H1 (cell line): ENCODE data around the gene PDK2. TPM values are rescaled to one million over a fixed set of nuclear protein-coding genes. Genes with fewer than 3 reads are reported as not detected.

Experiments used
- CTCF ChIA-PET: fragments of 300-600 bp; sonication (Branson Sonifier 250); formaldehyde crosslinking; loops from one replicate; lab custom pipeline; 2021; ENCODE audit not compliant: partially characterized antibody; lab: Charles Lee
- POLR2A ChIA-PET: fragments of 300-600 bp; sonication (Branson Sonifier 250); formaldehyde crosslinking; loops from one replicate; lab custom pipeline; 2021; ENCODE audit warnings: inconsistent platforms; ENCODE audit not compliant: partially characterized antibody; lab: Charles Lee
- DNase-seq, 2 experiments: peaks; one replicate each; pipeline versions ENCODE4 v3.0.0 to v3.0.0-alpha.2; 2010 to 2022; ENCODE audit warnings: low spot score in 2 of 2, low read depth in 1 of 2, mixed read lengths in 1 of 2
- FAIRE-seq: peaks from 2 replicates; lab custom pipeline; 2011; peaks lifted over from hg19 to GRCh38; lab: Jason Lieb, UNC
- H2AFZ ChIP-seq: 2 replicates; pipeline ENCODE4 v1.8.1; 2012; ENCODE audit warnings: low read length, inconsistent platforms
- H2AK5ac ChIP-seq: 2 replicates; pipeline ENCODE4 v1.6.1; 2013; ENCODE audit warnings: low read depth, low read length
- H2BK120ac ChIP-seq: replicated peaks from 2 replicates; pipeline ENCODE3; 2013; ENCODE audit warnings: low read depth, low read length, inconsistent platforms
- H2BK12ac ChIP-seq: 2 replicates; pipeline ENCODE4 v1.6.1; 2013; ENCODE audit warnings: low read depth, low read length
- H2BK15ac ChIP-seq: 2 replicates; pipeline ENCODE4 v1.6.1; 2013; ENCODE audit warnings: low read length
- H2BK20ac ChIP-seq: 2 replicates; pipeline ENCODE4 v1.6.1; 2013; ENCODE audit warnings: low read length
- H2BK5ac ChIP-seq: 2 replicates; pipeline ENCODE4 v1.6.1; 2013; ENCODE audit warnings: low read depth, low read length
- H3K14ac ChIP-seq: 2 replicates; pipeline ENCODE4 v1.6.1; 2013; ENCODE audit warnings: inconsistent platforms; ENCODE audit not compliant: insufficient read length
- H3K18ac ChIP-seq: 2 replicates; pipeline ENCODE4 v1.6.1; 2013; ENCODE audit warnings: low read length; ENCODE audit errors: extremely low read depth
- H3K23ac ChIP-seq: 2 replicates; pipeline ENCODE4 v1.6.1; 2013; ENCODE audit warnings: inconsistent platforms; ENCODE audit not compliant: insufficient read length
- H3K23me2 ChIP-seq: 2 replicates; pipeline ENCODE4 v1.6.1; 2013; ENCODE audit warnings: low read depth, low read length
- H3K27ac ChIP-seq: 2 replicates; pipeline ENCODE4 v1.6.1; 2011; ENCODE audit warnings: low read depth, low read length, inconsistent platforms
- H3K27me3 ChIP-seq, 4 experiments: replicated peaks in 1 of 4; 1 replicate in 1 of 4; 2 replicates in 3 of 4; pipeline versions ENCODE4 v1.6.1 to v1.8.1; 2011 to 2013; ENCODE audit warnings: low read length in 3 of 4, mild to moderate bottlenecking in 3 of 4, inconsistent platforms in 2 of 4, mixed read lengths in 2 of 4, moderate library complexity in 1 of 4; ENCODE audit not compliant: control insufficient read depth in 3 of 4, insufficient read depth in 3 of 4; ENCODE audit errors: extremely low read depth in 1 of 4
- H3K36me3 ChIP-seq, 4 experiments: 2 replicates each; pipeline versions ENCODE4 v1.6.1 to v1.8.1; 2011 to 2013; ENCODE audit warnings: mild to moderate bottlenecking in 4 of 4, low read length in 3 of 4, moderate library complexity in 2 of 4, control low read depth in 1 of 4, inconsistent platforms in 1 of 4; ENCODE audit not compliant: insufficient read depth in 4 of 4, control insufficient read depth in 2 of 4
- H3K4ac ChIP-seq: replicated peaks from 2 replicates; pipeline ENCODE3; 2013; ENCODE audit warnings: low read length, low read depth, mixed read lengths, inconsistent platforms; ENCODE audit not compliant: insufficient read length
- H3K4me1 ChIP-seq, 4 experiments: replicated peaks in 1 of 4; 1 replicate in 1 of 4; 2 replicates in 3 of 4; pipeline versions ENCODE4 v1.6.1 to v1.8.1; 2011 to 2013; ENCODE audit warnings: low read length in 3 of 4, inconsistent platforms in 2 of 4, mixed read lengths in 1 of 4; ENCODE audit not compliant: insufficient read depth in 4 of 4, control insufficient read depth in 3 of 4
- H3K4me2 ChIP-seq, 2 experiments: 2 replicates each; pipeline versions ENCODE4 v1.6.1 to v1.8.1; 2011 to 2013; ENCODE audit warnings: low read depth in 2 of 2, low read length in 2 of 2, control low read depth in 1 of 2, inconsistent platforms in 1 of 2, mild to moderate bottlenecking in 1 of 2; ENCODE audit not compliant: insufficient read depth in 1 of 2
- H3K4me3 ChIP-seq, 4 experiments: fragments of 200-600, 300-600 bp in 1 of 4; sonication (generic), shearing (Covaris generic), sonication (Bioruptor Twin) in 1 of 4; 2 replicates each; pipeline versions ENCODE4 v1.5.1 to v1.8.1; 2011 to 2016; ENCODE audit warnings: low read length in 4 of 4, low read depth in 3 of 4, control low read depth in 2 of 4, inconsistent platforms in 2 of 4, mild to moderate bottlenecking in 2 of 4, mixed read lengths in 1 of 4, moderate library complexity in 1 of 4; ENCODE audit not compliant: insufficient read depth in 2 of 4; ENCODE audit errors: extremely low read depth in 1 of 4
- H3K56ac ChIP-seq: replicated peaks from 2 replicates; pipeline ENCODE3; 2013; ENCODE audit warnings: low read depth, mild to moderate bottlenecking, mixed read lengths, low read length, inconsistent platforms; ENCODE audit not compliant: insufficient read length
- H3K79me1 ChIP-seq: 2 replicates; pipeline ENCODE4 v1.6.1; 2013; ENCODE audit warnings: low read depth, low read length, control low read depth
- H3K79me2 ChIP-seq, 2 experiments: 2 replicates each; pipeline versions ENCODE4 v1.6.1 to v1.8.1; 2012 to 2013; ENCODE audit warnings: low read length in 2 of 2, mild to moderate bottlenecking in 2 of 2, inconsistent platforms in 1 of 2; ENCODE audit not compliant: insufficient read depth in 2 of 2, control insufficient read depth in 1 of 2
- H3K9ac ChIP-seq, 4 experiments: replicated peaks in 1 of 4; 1 replicate in 1 of 4; 2 replicates in 3 of 4; pipeline versions ENCODE4 v1.6.1 to v1.8.1; 2011 to 2013; ENCODE audit warnings: low read depth in 3 of 4, low read length in 3 of 4, control low read depth in 2 of 4, mild to moderate bottlenecking in 2 of 4, moderate library complexity in 2 of 4, inconsistent platforms in 1 of 4; ENCODE audit errors: extremely low read depth in 1 of 4
- H3K9me3 ChIP-seq, 2 experiments: 2 replicates each; pipeline versions ENCODE4 v1.6.1 to v1.8.1; 2012 to 2013; ENCODE audit warnings: mild to moderate bottlenecking in 2 of 2, moderate library complexity in 2 of 2, control low read depth in 1 of 2, inconsistent platforms in 1 of 2, low read depth in 1 of 2, low read length in 1 of 2, mixed read lengths in 1 of 2; ENCODE audit not compliant: insufficient read depth in 2 of 2
- H4K20me1 ChIP-seq, 2 experiments: replicated peaks in 1 of 2; 2 replicates each; pipeline versions ENCODE3 to v1.8.1; 2011 to 2013; ENCODE audit warnings: inconsistent platforms in 2 of 2, low read length in 2 of 2, mild to moderate bottlenecking in 1 of 2; ENCODE audit not compliant: insufficient read depth in 2 of 2, control insufficient read depth in 1 of 2
- H4K5ac ChIP-seq: 2 replicates; pipeline ENCODE4 v1.6.1; 2013; ENCODE audit warnings: low read length, low read depth, mixed read lengths, inconsistent platforms; ENCODE audit not compliant: insufficient read length
- H4K8ac ChIP-seq: 2 replicates; pipeline ENCODE4 v1.8.0; 2013; ENCODE audit warnings: mild to moderate bottlenecking, moderate library complexity, low read length, inconsistent platforms; ENCODE audit not compliant: insufficient read depth; ENCODE audit errors: extremely low read depth
- H4K91ac ChIP-seq: replicated peaks from 2 replicates; pipeline ENCODE3; 2013; ENCODE audit warnings: low read length, mixed read lengths, inconsistent platforms; ENCODE audit not compliant: insufficient read length
- CHD1 ChIP-seq: IDR thresholded peaks from 2 replicates; pipeline ENCODE4 v1.6.1; 2012; ENCODE audit warnings: low read depth, low read length, improper control_type of control experiment
- RNF2 ChIP-seq: fragments of 200-900, 300-1000 bp; sonication (generic); IDR thresholded peaks from 2 replicates; pipeline ENCODE4 v1.7.1; 2016; ENCODE audit warnings: borderline replicate concordance, low read depth, mild to moderate bottlenecking, antibody characterized with exemption, low read length; ENCODE audit not compliant: poor library complexity, severe bottlenecking; ENCODE audit errors: missing control alignments
- RXRA ChIP-seq: IDR thresholded peaks from 2 replicates; pipeline ENCODE4 v1.6.1; 2011; ENCODE audit warnings: low read depth, mild to moderate bottlenecking, low read length, moderate library complexity; ENCODE audit not compliant: insufficient read depth
- SRF ChIP-seq: IDR thresholded peaks from 2 replicates; pipeline ENCODE4 v1.6.1; 2011; ENCODE audit warnings: mild to moderate bottlenecking, low read depth, low read length, moderate library complexity
- TCF12 ChIP-seq: IDR thresholded peaks from 2 replicates; pipeline ENCODE4 v1.6.1; 2011; ENCODE audit warnings: low read depth, mild to moderate bottlenecking, low read length
- WGBS, 2 experiments: shearing (Covaris generic) in 1 of 2; methylation state at CpG; one replicate each; pipeline versions ENCODE4 v1.1.6 to v1.1.7; 2013 to 2015; ENCODE audit warnings: low lambda C conversion rate in 2 of 2, mixed read lengths in 2 of 2, inconsistent platforms in 1 of 2, low coverage in 1 of 2, missing lambda C conversion rate in 1 of 2; ENCODE audit not compliant: insufficient replicate concordance in 2 of 2, insufficient coverage in 1 of 2, insufficient read length in 1 of 2; ENCODE audit errors: extremely low coverage in 1 of 2, missing lambda C conversion rate in 1 of 2; 5-methylcytosine and 5-hydroxymethylcytosine counted together
- polyA plus RNA-seq, 7 experiments: library from polyadenylated mRNA; depleted of rRNA in 3 of 7; stranded (reverse) in 5 of 7; unstranded in 2 of 7; fragments of >200 nt in 5 of 7; fragments of 200-250 nt in 2 of 7; gene quantifications; 1 replicate in 5 of 7; 2 replicates in 1 of 7; 4 replicates in 1 of 7; pipeline versions ENCODE4 v1.2.1 to v1.2.3, GENCODE V29; 2011 to 2013; ENCODE audit warnings: missing spikeins in 2 of 7, mixed read lengths in 2 of 7
- total RNA-seq: library from RNA; stranded (reverse); fragmentation: NEBNext Ultra II Directional; extraction: Animal tissue kit (Norgen Biotek cat#: 25700); gene quantifications from 2 replicates; pipeline ENCODE4 v1.2.1, GENCODE V29; 2021

Gene PDK2
- total and polyA plus RNA-seq, 2 of the 8 experiments (the other 6 are each of a cell fraction or from before 2014, with no cell fraction given): 18.3 to 121 TPM

- peaks cover 2% of the 10 kb centered on the region; the same call in 1 of the 2 replicates for H3K79me1 ChIP-seq
- H2AK5ac ChIP-seq: no peak overlapping the region
- peak overlapping the region; percentile 70 to 89 for H3K4me2 ChIP-seq
- H3K56ac ChIP-seq: no peak overlapping the region
- H2AFZ ChIP-seq: no peak overlapping the region
- no peaks in the 10 kb centered on the region for H3K79me2 ChIP-seq
- H2BK5ac ChIP-seq: no peak overlapping the region
- TF ChIP-seq TCF12 (no peak), CHD1 (no peak), RXRA (no peak), RNF2 (no peak), SRF (no peak)
- TF ChIP-seq, all 59 proteins: peak for 0
- Histone ChIP-seq H3K27ac (no peak overlapping the region), H4K8ac (no peak overlapping the region), H3K9me3 (no peaks in the 10 kb centered on the region), H3K23ac (no peak overlapping the region), H3K27me3 (peaks cover 0 to 13% (median 11%) of the 10 kb centered on the region in 4 experiments; a peak in 5 of 7 replicates), H2BK12ac (no peak overlapping the region; the same call in 1 of the 2 replicates), H3K9ac (no peak overlapping the region), H2BK15ac (no peak overlapping the region), H3K23me2 (peaks cover 15% of the 10 kb centered on the region), H3K18ac (no peak overlapping the region), H2BK20ac (no peak overlapping the region), H4K5ac (no peak overlapping the region), H3K4me1 (peaks cover 3 to 11% (median 5%) of the 10 kb centered on the region in 4 experiments; a peak in 6 of 7 replicates), H3K4me3 (peak overlapping the region in 3 of 4 experiments; percentile 37 to 65 (median 54); a peak in 4 of 8 replicates), H3K36me3 (no peaks in the 10 kb centered on the region), H3K14ac (no peak overlapping the region), H4K91ac (no peak overlapping the region), H2BK120ac (no peak overlapping the region), H4K20me1 (peaks cover 0 to 2% of the 10 kb centered on the region in 2 experiments), H3K4ac (no peak overlapping the region)
- no peak for DNase-seq
- POLR2A ChIA-PET: interaction anchor here (1.0 to 3.7 kb wide), 6 partner anchors 13 to 29 kb away, joined by 3 to 23 read pairs (median 6); no protein-coding TSS in a partner anchor
- no peak for FAIRE-seq
- whole genome bisulfite sequencing, 2 experiments: 87% methylated on average over 9 of the region's 9 CpGs; no CpG with 5 or more reads in 1 of the 2 experiments
- CTCF ChIA-PET: interaction anchor here (0.6 to 14.6 kb wide), 13 partner anchors 10 to 1103 kb away, joined by 3 to 169 read pairs (median 7); partner anchors contain the start of gene PDK2
Measured at GRCh38 chr17:50057521-50057991, 37.6 kb upstream of the PDK2 start.
